Activated T-helper 1 cell treated with anti-CD3 and anti-CD28 coated beads, Interleukin-12 subunit alpha, Interleukin-12 subunit beta, Interleukin-2, Interleukin-4 antibody, amounts not matched to agents 30 ng/mL and 10 ng/mL and 1 ng/mL, durations not matched to agents 14 hours and 24 hours and 36 hours (primary cell): ENCODE measurements around the gene RBMS3. TPM values are rescaled to one million over a fixed set of nuclear protein-coding genes. Genes with fewer than 3 reads are reported as not detected.

ENCODE experiments used
- DNase-seq: peaks from one replicate; pipeline ENCODE4 v3.0.0; 2021; ENCODE audit warnings: low spot score
- H3K27ac Mint-ChIP-seq: one replicate; pipeline ENCODE4 v1.8.0; 2021; ENCODE audit warnings: mild to moderate bottlenecking, mixed read lengths
- H3K27me3 Mint-ChIP-seq: one replicate; pipeline ENCODE4 v1.8.0; 2022; ENCODE audit warnings: mild to moderate bottlenecking, moderate library complexity, mixed read lengths; ENCODE audit not compliant: insufficient read depth
- H3K36me3 Mint-ChIP-seq: one replicate; pipeline ENCODE4 v1.8.0; 2021; ENCODE audit warnings: low read depth, mixed read lengths
- H3K4me1 Mint-ChIP-seq: one replicate; pipeline ENCODE4 v1.8.0; 2021; ENCODE audit warnings: low read depth, mixed read lengths
- H3K4me3 Mint-ChIP-seq: one replicate; pipeline ENCODE4 v1.8.0; 2021; ENCODE audit warnings: mild to moderate bottlenecking, moderate library complexity, mixed read lengths
- H3K9me3 Mint-ChIP-seq: one replicate; pipeline ENCODE4 v1.8.0; 2021; ENCODE audit warnings: mixed read lengths
- intact Hi-C: fragments of 100-400 bp; cut with micrococcal nuclease; formaldehyde crosslinking; loops from one replicate; pipeline ENCODE4 v1.15.1; 2024
- total RNA-seq: library from RNA; stranded (reverse); gene quantifications from 2 replicates; pipeline ENCODE4 v1.2.3, GENCODE V29; 2022

RBMS3 gene
- total RNA-seq, 1 donor from 2014 or later: 3.7 TPM

GRCh38 chr3:29565236-29565635, 284.4 kb downstream of the RBMS3 start:
- DNase-seq: no peak
- H3K4me3 Mint-ChIP-seq: no peak overlapping the region
- intact Hi-C loops: no loop called here
- no peaks in the 10 kb centered on the region for H3K36me3 Mint-ChIP-seq
- H3K27ac Mint-ChIP-seq: no peak overlapping the region
- no peaks in the 10 kb centered on the region for H3K4me1 Mint-ChIP-seq
- no peaks in the 10 kb centered on the region for H3K9me3 Mint-ChIP-seq
- H3K27me3 Mint-ChIP-seq: no peaks in the 10 kb centered on the region

- intact Hi-C loops: no loop called here
- no peak for DNase-seq
- Mint-ChIP-seq H3K9me3 (no peaks in the 10 kb centered on the region), H3K27ac (no peak overlapping the region), H3K4me1 (no peaks in the 10 kb centered on the region), H3K36me3 (no peaks in the 10 kb centered on the region), H3K27me3 (no peaks in the 10 kb centered on the region), H3K4me3 (no peak overlapping the region)
Measured at GRCh38 chr3:29567501-29567900, 286.6 kb downstream of the RBMS3 start.

GRCh38 chr3:29568355-29568754, 287.5 kb downstream of the RBMS3 start:
- Mint-ChIP-seq H3K4me3 (no peak overlapping the region), H3K27ac (no peak overlapping the region), H3K9me3 (no peaks in the 10 kb centered on the region), H3K4me1 (no peaks in the 10 kb centered on the region), H3K27me3 (no peaks in the 10 kb centered on the region), H3K36me3 (no peaks in the 10 kb centered on the region)
- intact Hi-C loops: no loop called here
- no peak for DNase-seq

- Mint-ChIP-seq H3K4me3 (no peak overlapping the region), H3K27ac (no peak overlapping the region), H3K27me3 (peaks cover 4% of the 10 kb centered on the region), H3K4me1 (no peaks in the 10 kb centered on the region), H3K9me3 (no peaks in the 10 kb centered on the region), H3K36me3 (no peaks in the 10 kb centered on the region)
- DNase-seq: no peak
- intact Hi-C loops: no loop called here
Measured at GRCh38 chr3:29576181-29576580, 295.3 kb downstream of the RBMS3 start.

GRCh38 chr3:29576675-29577074, 295.8 kb downstream of the RBMS3 start:
- peaks cover 4% of the 10 kb centered on the region for H3K27me3 Mint-ChIP-seq
- no peak for DNase-seq
- H3K4me3 Mint-ChIP-seq: no peak overlapping the region
- H3K36me3 Mint-ChIP-seq: no peaks in the 10 kb centered on the region
- H3K4me1 Mint-ChIP-seq: no peaks in the 10 kb centered on the region
- no peak overlapping the region for H3K27ac Mint-ChIP-seq
- H3K9me3 Mint-ChIP-seq: no peaks in the 10 kb centered on the region
- intact Hi-C loops: no loop called here

GRCh38 chr3:29577250-29577649, 296.4 kb downstream of the RBMS3 start:
- no peaks in the 10 kb centered on the region for H3K4me1 Mint-ChIP-seq

DNA sequence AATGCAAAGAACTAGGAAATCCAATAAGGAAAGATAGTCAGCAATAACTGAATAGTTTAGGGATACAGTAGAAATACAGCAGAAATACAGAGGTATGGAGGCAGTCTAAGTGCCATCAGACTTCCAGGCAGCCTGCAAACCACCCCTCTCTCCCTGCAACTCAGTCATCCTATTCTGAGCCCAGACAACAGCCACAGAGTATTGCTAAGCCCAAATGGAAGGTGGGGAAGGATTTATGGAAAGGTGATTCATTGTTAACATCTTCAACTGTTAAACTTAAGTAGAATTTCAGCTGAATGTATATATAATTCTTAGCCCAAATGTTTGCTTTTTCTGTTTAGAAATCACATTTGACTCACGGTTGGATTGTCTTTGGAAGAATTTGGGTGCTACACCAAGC, 300.4 kb downstream of the RBMS3 start:
- H3K9me3 Mint-ChIP-seq: no peaks in the 10 kb centered on the region
- no peak overlapping the region for H3K4me3 Mint-ChIP-seq
- peaks cover 4% of the 10 kb centered on the region for H3K27me3 Mint-ChIP-seq
- H3K4me1 Mint-ChIP-seq: no peaks in the 10 kb centered on the region
- DNase-seq: no peak
- H3K27ac Mint-ChIP-seq: no peak overlapping the region
- H3K36me3 Mint-ChIP-seq: no peaks in the 10 kb centered on the region
- intact Hi-C loops: no loop called here

More at GRCh38 chr3:29577250-29577649, 296.4 kb downstream of the RBMS3 start:
- Mint-ChIP-seq H3K27ac (no peak overlapping the region), H3K36me3 (no peaks in the 10 kb centered on the region), H3K27me3 (peaks cover 4% of the 10 kb centered on the region), H3K4me3 (no peak overlapping the region), H3K9me3 (no peaks in the 10 kb centered on the region)
- intact Hi-C loops: no loop called here
- no peak for DNase-seq

GRCh38 chr3:29582273-29582672, 301.4 kb downstream of the RBMS3 start:
- no peak overlapping the region for H3K27ac Mint-ChIP-seq
- H3K9me3 Mint-ChIP-seq: no peaks in the 10 kb centered on the region
- intact Hi-C loops: no loop called here
- no peaks in the 10 kb centered on the region for H3K4me1 Mint-ChIP-seq
- no peak for DNase-seq
- peaks cover 4% of the 10 kb centered on the region for H3K27me3 Mint-ChIP-seq
- no peaks in the 10 kb centered on the region for H3K36me3 Mint-ChIP-seq
- H3K4me3 Mint-ChIP-seq: no peak overlapping the region

DNA sequence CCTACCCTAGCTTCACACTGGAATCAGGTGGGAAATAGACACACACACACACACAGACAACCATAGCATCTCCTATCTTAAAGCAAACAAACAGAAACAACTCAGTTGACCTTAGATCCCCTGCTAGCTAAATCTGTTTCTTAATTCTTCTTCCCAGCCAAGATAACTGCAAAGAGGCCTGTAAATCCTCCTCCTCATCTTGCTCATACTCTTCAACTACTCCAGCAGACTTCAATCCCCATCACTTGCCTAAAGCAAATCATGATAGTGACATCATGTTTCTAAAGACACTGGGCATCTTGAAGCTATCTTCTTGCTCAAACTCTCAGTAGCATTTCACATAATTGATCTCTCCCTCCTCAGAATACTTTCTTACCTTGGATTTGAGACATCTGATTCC, 303.0 kb downstream of the RBMS3 start:
- no peak for DNase-seq
- no peaks in the 10 kb centered on the region for H3K9me3 Mint-ChIP-seq
- no peaks in the 10 kb centered on the region for H3K36me3 Mint-ChIP-seq
- H3K27me3 Mint-ChIP-seq: peaks cover 3% of the 10 kb centered on the region
- no peak overlapping the region for H3K4me3 Mint-ChIP-seq
- H3K27ac Mint-ChIP-seq: no peak overlapping the region
- intact Hi-C loops: no loop called here
- H3K4me1 Mint-ChIP-seq: no peaks in the 10 kb centered on the region

DNA sequence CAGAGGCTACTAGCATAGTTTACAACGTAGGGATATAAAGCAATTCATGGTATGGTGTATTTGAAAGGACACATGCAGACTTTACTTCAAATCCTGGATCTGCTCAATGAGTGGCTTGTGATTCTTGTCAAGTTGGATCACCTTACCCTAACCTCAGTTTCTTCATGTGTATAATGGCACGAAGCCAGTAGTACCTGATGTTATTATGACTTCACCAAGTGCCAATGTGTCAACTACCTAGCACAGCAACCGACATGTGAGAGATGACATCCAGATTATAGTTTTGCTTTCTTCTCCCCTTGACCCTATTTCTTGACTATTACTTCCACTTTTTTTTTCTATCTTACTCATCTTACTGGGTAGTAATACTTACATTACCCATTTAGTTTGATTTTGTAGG, 304.5 kb downstream of the RBMS3 start:
- no peaks in the 10 kb centered on the region for H3K36me3 Mint-ChIP-seq
- H3K4me1 Mint-ChIP-seq: no peaks in the 10 kb centered on the region
- no peak overlapping the region for H3K4me3 Mint-ChIP-seq
- H3K27ac Mint-ChIP-seq: no peak overlapping the region
- no peaks in the 10 kb centered on the region for H3K27me3 Mint-ChIP-seq
- no peaks in the 10 kb centered on the region for H3K9me3 Mint-ChIP-seq
- intact Hi-C loops: no loop called here
- no peak for DNase-seq

GRCh38 chr3:29587340-29587739, 306.5 kb downstream of the RBMS3 start:
- Mint-ChIP-seq H3K27me3 (no peaks in the 10 kb centered on the region), H3K9me3 (peaks cover 6% of the 10 kb centered on the region), H3K27ac (no peak overlapping the region), H3K36me3 (no peaks in the 10 kb centered on the region), H3K4me3 (no peak overlapping the region), H3K4me1 (no peaks in the 10 kb centered on the region)
- intact Hi-C loops: no loop called here
- DNase-seq: no peak

- Mint-ChIP-seq H3K27me3 (no peaks in the 10 kb centered on the region), H3K4me1 (no peaks in the 10 kb centered on the region), H3K9me3 (peaks cover 6% of the 10 kb centered on the region), H3K36me3 (no peaks in the 10 kb centered on the region), H3K4me3 (no peak overlapping the region), H3K27ac (no peak overlapping the region)
- DNase-seq: no peak
- intact Hi-C loops: no loop called here
Measured at GRCh38 chr3:29590012-29590411, 309.1 kb downstream of the RBMS3 start.

- H3K27ac Mint-ChIP-seq: no peak overlapping the region
- H3K36me3 Mint-ChIP-seq: no peaks in the 10 kb centered on the region
- H3K27me3 Mint-ChIP-seq: no peaks in the 10 kb centered on the region
- peaks cover 6% of the 10 kb centered on the region for H3K9me3 Mint-ChIP-seq
- no peak overlapping the region for H3K4me3 Mint-ChIP-seq
- intact Hi-C loops: no loop called here
- DNase-seq: no peak
- H3K4me1 Mint-ChIP-seq: no peaks in the 10 kb centered on the region
Measured at GRCh38 chr3:29590461-29590860, 309.6 kb downstream of the RBMS3 start.

- H3K4me1 Mint-ChIP-seq: no peaks in the 10 kb centered on the region
- H3K27ac Mint-ChIP-seq: no peak overlapping the region
- H3K4me3 Mint-ChIP-seq: no peak overlapping the region
- H3K27me3 Mint-ChIP-seq: no peaks in the 10 kb centered on the region
- intact Hi-C loops: no loop called here
- peaks cover 6% of the 10 kb centered on the region for H3K9me3 Mint-ChIP-seq
- H3K36me3 Mint-ChIP-seq: no peaks in the 10 kb centered on the region
- DNase-seq: no peak
Measured at GRCh38 chr3:29591579-29591978, 310.7 kb downstream of the RBMS3 start.
